Stomach smooth muscle (tissue), 2 donors: ENCODE measurements around the gene RNF19B.

ENCODE experiments used
- H3K27ac ChIP-seq: one replicate; pipeline ENCODE4 v1.7.0; 2013; ENCODE audit warnings: mild to moderate bottlenecking, low read length, inconsistent platforms
- H3K27me3 ChIP-seq, 2 donors: one replicate each; pipeline ENCODE4 v1.7.0; 2013; ENCODE audit warnings: low read length in 2 of 2; ENCODE audit not compliant: insufficient read depth in 2 of 2, control insufficient read depth in 1 of 2
- H3K36me3 ChIP-seq, 2 donors: one replicate each; pipeline ENCODE4 v1.7.0; 2013; ENCODE audit warnings: low read length in 2 of 2; ENCODE audit not compliant: control insufficient read depth in 2 of 2, insufficient read depth in 2 of 2
- H3K4me1 ChIP-seq: one replicate; pipeline ENCODE4 v1.7.0; 2013; ENCODE audit warnings: low read length; ENCODE audit not compliant: control insufficient read depth, insufficient read depth
- H3K4me3 ChIP-seq, 2 donors: one replicate each; pipeline ENCODE4 v1.7.0; 2013; ENCODE audit warnings: low read length in 2 of 2
- H3K9ac ChIP-seq, 2 donors: one replicate each; pipeline ENCODE4 v1.7.0; 2013; ENCODE audit warnings: low read length in 2 of 2, mild to moderate bottlenecking in 1 of 2
- H3K9me3 ChIP-seq, 2 donors: one replicate each; pipeline ENCODE4 v1.7.0; 2013; ENCODE audit warnings: low read length in 2 of 2; ENCODE audit not compliant: control insufficient read depth in 2 of 2
- donor health status: healthy.
- donor health status: Pancreatic carcinoma.

RNF19B gene

DNA sequence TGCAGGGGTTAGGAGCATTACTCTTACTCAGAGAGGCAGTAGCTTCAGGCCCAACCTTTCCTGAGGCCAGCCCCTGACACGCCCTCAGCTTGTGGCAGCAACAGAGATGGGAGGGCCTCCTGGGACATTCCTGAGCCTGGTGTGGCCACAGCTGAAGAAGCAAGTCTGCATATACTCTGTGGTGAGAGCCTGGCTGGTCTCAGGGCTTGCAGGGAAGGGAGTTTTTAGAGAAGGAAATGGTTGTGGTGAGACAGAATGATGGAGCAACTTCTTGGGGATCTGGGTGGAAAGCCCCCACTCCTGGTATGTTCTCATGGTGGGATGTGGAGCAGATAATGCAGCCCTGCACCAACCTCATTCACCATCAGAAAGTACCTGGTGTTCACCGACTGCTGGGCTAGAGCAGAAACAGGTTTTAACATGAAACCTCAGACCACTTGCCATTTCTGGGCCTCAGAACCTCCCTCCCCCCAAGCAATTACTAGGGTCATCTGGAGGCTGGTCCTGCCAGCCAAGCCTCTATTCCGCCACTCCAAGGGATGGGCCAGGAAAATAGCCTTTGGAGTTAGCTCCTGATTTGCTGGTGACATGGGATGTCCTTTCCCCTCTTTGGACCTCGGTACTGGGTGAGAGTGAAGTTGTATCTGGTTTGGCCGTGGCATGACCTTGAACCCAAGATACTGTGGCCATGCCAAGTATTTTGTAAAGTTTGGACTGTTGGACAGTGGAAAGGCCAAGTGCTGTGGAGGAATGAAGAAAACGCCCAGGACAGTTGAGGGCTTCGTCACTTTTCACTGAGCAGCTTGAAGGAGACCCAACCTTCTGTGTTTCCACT lies 28.1 kb upstream of the RNF19B start:
- Histone ChIP-seq H3K4me1 (peaks cover 20% of the 10 kb centered on the region), H3K27me3 (no peaks in the 10 kb centered on the region), H3K9ac (no peak overlapping the region), H3K27ac (no peak overlapping the region), H3K9me3 (no peaks in the 10 kb centered on the region), H3K4me3 (no peak overlapping the region), H3K36me3 (no peaks in the 10 kb centered on the region)

DNA sequence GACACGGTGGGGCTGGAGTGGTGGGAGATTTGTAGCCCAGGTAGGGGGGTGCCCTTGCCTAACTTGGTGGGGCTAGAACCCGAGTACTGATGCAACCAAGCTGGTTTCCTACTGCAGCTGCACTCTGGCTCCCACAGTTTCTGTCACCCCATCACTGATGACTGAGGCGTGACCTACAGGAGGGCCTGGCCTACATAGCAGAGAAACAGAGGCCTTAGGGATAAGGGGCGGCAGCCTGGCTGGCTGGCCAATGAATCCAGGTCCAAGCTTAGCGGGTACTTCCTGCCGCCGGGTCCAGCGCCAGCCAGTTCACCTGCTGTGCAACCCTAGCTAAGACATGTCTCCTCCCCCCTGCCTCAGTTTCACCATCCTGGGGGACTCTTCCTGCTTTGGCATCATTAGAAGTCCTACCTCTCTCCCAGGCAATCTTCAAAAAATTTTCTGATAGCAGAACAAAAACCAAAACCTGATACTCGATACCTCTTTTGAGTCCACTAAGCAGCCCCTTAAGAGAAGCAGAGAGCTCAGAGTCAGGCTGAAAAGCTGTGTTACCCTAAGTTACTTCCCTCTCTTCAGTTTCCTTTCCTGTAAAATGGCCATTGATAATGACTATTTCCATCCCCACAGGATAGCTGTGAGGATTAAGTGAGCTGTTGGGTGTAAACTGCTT lies 27.3 kb upstream of the RNF19B start:
- Histone ChIP-seq H3K27me3 (no peaks in the 10 kb centered on the region), H3K9ac (no peak overlapping the region), H3K4me1 (peaks cover 17% of the 10 kb centered on the region), H3K27ac (no peak overlapping the region), H3K36me3 (no peaks in the 10 kb centered on the region), H3K9me3 (no peaks in the 10 kb centered on the region), H3K4me3 (no peak overlapping the region)

DNA sequence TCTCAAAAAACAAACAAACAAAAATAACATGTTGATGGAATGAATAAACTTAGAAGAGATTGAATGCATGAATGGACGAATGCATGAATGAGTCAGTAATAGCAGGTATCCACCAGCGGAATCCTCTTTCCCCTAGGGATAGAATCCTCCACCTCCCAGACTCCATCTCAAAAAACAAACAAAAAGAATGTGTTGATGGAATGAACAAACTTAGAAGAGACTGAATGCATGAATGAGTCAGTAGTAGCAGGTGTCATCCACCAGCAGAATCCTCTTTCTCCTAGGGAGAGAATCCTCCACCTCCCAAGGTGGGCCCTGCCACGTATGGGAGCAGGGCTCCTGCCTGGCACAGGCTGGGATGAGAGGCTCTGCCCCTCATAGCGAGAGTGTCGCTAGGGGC lies 26.8 kb upstream of the RNF19B start:
- Histone ChIP-seq H3K9ac (no peak overlapping the region), H3K27ac (no peak overlapping the region), H3K27me3 (no peaks in the 10 kb centered on the region), H3K36me3 (no peaks in the 10 kb centered on the region), H3K9me3 (no peaks in the 10 kb centered on the region), H3K4me1 (peaks cover 17% of the 10 kb centered on the region), H3K4me3 (no peak overlapping the region)

DNA sequence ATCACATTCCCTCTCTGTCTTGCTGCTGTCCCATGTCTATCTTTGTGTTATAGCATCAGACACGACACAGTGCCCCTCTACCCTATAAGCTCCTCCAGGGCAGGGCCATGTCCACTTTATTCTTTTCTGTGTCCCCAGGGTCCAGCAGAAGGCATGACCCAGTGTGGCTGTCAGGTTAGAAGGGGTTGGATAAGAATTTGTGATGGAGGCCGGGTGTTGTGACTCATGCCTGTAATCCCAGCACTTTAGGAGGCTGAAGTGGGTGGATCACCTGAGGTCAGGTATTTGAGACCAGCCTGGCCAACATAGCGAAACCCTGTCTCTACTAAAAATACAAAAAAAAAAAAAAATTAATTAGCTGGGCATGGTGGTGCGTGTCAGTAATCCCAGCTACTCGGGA lies 26.3 kb upstream of the RNF19B start:
- Histone ChIP-seq H3K9ac (no peak overlapping the region), H3K27ac (no peak overlapping the region), H3K9me3 (no peaks in the 10 kb centered on the region), H3K4me3 (no peak overlapping the region), H3K4me1 (peaks cover 17% of the 10 kb centered on the region), H3K27me3 (no peaks in the 10 kb centered on the region), H3K36me3 (no peaks in the 10 kb centered on the region)

DNA sequence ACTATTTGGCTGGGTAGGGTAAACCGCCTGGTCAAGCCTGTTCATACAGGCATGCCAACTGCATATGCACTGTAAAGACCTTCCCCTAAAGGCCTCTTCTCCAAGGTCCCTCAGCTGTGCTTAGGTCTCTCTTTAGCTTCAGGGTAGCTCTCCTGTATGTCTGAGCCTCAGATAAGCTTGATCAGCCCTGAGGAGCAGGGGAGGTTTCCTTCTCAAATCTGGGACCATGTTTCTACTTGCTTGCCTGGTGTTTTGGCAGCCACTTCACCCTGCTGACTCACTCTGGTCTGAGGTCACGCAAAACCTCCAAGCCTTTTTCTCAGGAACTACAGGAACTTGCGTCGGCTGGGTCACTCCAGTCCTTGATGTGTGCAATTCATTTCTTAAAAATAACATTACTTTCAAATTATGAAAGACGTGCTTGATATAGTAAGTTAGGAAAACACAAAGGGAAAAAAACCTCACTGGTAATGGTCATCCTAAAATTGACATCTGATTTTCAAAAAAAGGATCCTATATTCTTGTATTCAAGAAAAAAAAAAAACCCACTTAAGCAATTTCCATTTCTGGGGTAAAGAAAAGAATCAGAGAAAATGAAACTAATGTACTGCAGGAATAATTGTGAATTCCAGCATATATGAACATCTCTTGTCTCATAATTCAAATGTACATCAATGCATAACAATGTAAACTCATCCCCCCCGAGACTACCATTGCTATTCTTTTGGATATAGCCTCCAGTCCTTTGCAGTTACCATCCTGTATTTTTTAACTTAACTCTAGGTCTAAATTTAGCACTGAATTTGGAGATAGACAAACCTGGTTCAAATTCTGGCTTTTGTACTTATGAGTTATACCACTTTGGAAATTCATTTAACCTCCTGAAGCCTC lies 24.8 kb upstream of the RNF19B start:
- H3K4me1 ChIP-seq: peaks cover 17% of the 10 kb centered on the region
- no peak overlapping the region for H3K4me3 ChIP-seq
- H3K27ac ChIP-seq: peak overlapping the region; percentile 49
- no peaks in the 10 kb centered on the region for H3K27me3 ChIP-seq
- no peaks in the 10 kb centered on the region for H3K9me3 ChIP-seq
- no peaks in the 10 kb centered on the region for H3K36me3 ChIP-seq
- peak overlapping the region in 1 of 2 donors; percentile 21 for H3K9ac ChIP-seq

DNA sequence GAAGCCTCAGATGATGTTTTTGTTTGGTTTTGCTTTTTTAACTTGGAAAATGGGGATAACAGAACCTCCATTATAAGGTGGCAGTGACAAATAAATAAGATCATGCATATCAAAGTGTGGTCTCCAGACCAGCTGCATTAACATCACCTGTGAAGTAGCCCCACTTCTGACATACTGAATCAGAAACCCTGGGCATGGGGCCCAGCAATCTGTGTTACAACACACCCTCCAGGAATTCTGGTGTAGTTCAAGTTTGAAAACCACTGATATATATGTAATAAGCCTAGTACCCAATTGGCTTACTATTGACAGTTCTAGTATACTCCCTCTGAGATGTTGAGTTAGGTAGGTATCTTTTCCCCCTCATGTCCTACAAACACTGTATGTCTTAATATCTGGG lies 24.1 kb upstream of the RNF19B start:
- Histone ChIP-seq H3K4me3 (no peak overlapping the region), H3K9me3 (no peaks in the 10 kb centered on the region), H3K36me3 (no peaks in the 10 kb centered on the region), H3K27me3 (no peaks in the 10 kb centered on the region), H3K4me1 (peaks cover 17% of the 10 kb centered on the region), H3K9ac (no peak overlapping the region), H3K27ac (peak overlapping the region; percentile 49)

DNA sequence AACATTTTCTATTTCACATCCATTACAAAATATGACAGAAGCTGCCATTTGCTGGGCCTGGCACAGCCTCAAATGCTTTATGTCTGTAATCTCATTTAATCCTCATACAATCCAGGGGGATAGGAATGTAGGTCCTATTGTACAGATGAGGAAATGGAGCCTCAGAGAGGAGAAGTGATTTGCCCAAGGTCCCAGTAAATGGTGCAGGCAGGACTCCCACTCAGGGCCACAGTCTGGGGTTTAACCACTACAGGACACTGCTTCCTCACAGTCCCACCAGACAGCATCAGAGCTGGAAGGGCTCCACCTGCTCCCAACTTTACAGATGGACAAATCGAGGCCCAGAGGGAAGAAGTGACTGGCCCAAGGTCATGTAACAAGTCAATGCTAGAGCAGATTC lies 20.6 kb upstream of the RNF19B start:
- Histone ChIP-seq H3K4me1 (peaks cover 8% of the 10 kb centered on the region), H3K4me3 (no peak overlapping the region), H3K9ac (no peak overlapping the region), H3K36me3 (no peaks in the 10 kb centered on the region), H3K27ac (no peak overlapping the region), H3K27me3 (no peaks in the 10 kb centered on the region), H3K9me3 (no peaks in the 10 kb centered on the region)

DNA sequence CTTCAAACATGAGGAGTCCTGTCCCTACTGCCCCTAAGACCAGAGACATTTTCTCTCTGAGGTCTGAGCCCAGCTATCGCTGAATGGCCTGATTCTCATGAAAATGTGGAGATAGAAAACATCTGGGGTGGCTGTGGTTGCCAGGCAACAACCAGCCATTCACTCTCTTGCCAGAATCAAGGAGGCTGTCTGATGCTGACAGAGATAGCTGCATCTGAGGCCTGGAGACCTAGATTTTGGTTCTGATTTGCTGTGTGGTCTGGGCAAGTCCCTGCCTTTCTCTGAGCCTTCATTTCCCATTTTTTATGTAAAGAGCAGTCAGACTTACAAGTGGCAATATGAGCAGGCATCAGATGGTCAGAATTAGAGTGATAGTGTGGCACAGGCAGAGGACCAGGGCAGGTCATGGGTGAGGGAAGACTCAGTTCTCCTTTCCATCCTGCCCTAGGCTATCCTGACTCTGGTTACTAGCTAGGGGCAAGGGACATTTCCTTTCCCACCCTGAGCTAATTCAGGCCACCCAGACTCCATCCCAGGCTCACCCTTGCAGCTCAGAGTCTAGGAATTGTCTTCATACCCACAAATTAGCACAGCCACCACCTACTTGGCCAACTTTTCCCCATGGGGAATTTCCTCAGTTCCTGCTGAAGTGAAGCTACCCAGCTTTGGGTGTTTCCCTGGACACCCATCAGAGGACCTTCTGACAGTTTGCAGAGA lies 20.0 kb upstream of the RNF19B start:
- no peaks in the 10 kb centered on the region for H3K27me3 ChIP-seq
- H3K36me3 ChIP-seq: no peaks in the 10 kb centered on the region
- H3K9me3 ChIP-seq: no peaks in the 10 kb centered on the region
- peak overlapping the region; percentile 60 for H3K27ac ChIP-seq
- H3K4me3 ChIP-seq: no peak overlapping the region
- H3K4me1 ChIP-seq: peaks cover 8% of the 10 kb centered on the region
- no peak overlapping the region for H3K9ac ChIP-seq

DNA sequence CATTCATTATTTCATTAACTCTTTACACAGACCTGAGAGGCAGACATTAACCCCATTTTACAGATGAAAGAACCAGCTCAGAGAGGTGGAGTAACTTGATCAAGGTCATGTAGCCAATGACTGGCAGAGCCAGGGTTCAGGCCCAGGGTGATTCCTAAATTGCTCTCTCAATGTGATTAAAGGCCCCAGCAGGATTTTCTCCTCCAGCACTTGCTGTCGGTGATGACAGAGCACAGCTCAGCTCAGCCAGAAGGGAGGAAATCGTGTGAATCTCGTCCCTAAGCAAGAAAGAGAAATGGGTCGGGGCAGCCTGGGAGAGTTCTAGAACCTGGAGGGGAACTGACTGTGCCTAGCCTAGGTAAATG lies 19.5 kb upstream of the RNF19B start:
- H3K27ac ChIP-seq: peak overlapping the region; percentile 60
- H3K4me1 ChIP-seq: peaks cover 4% of the 10 kb centered on the region
- no peaks in the 10 kb centered on the region for H3K36me3 ChIP-seq
- H3K4me3 ChIP-seq: no peak overlapping the region
- H3K9me3 ChIP-seq: no peaks in the 10 kb centered on the region
- H3K27me3 ChIP-seq: no peaks in the 10 kb centered on the region
- no peak overlapping the region for H3K9ac ChIP-seq

DNA sequence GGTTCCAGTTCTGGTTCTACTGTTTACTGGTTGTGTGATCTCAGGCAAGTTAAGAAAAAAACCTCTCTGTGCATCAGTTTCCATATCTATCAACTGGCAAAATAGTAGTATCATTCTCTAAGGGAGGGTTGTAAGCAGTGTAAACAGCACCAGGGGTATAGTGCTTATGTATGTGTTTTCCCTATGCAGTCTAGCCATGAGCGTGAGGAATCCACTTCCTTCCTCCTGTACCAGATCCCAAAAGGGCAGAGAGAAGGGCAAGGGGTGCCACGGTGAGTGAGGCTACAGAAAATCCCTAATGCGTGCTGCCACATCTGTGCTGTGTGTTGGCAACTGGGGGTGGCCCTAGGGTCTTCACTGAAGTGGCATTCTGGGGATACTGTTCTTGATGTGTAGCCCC lies 18.4 kb upstream of the RNF19B start:
- Histone ChIP-seq H3K9ac (no peak overlapping the region), H3K4me1 (no peaks in the 10 kb centered on the region), H3K9me3 (no peaks in the 10 kb centered on the region), H3K36me3 (no peaks in the 10 kb centered on the region), H3K4me3 (no peak overlapping the region), H3K27me3 (no peaks in the 10 kb centered on the region), H3K27ac (no peak overlapping the region)
